NCI-H146 (cell line): Measurements from ENCODE around the gene VARS2.
"Not testable (repeated sequence)": the region's sequence is repeated elsewhere in the genome, so short reads cannot be mapped to it uniquely, and the experiment has no call there.

Experiments
- DNase-seq: peaks from one replicate; lab custom pipeline; 2025; lab: John Stamatoyannopoulos, UW

VARS2 gene

GRCh38 chr6:30914076-30914853 is at the start of gene VARS2:
Gene VARS2 (plus strand): TSS chr6:30914238. CDS start chr6:30914837, 599 bp downstream.
- peak; percentile 85 for DNase-seq

- no peak for DNase-seq
Observed at GRCh38 chr6:30864325-30864724, 49.7 kb upstream of the VARS2 start.

GRCh38 chr6:30869241-30869749 is 44.7 kb upstream of the VARS2 start:
- DNase-seq: not testable (repeated sequence)

GRCh38 chr6:30870546-30870945 is 43.5 kb upstream of the VARS2 start:
- DNase-seq: no peak

- DNase-seq: no peak
Observed at GRCh38 chr6:30871592-30872183, 42.4 kb upstream of the VARS2 start.

GRCh38 chr6:30873137-30873640 is 40.8 kb upstream of the VARS2 start:
- no peak for DNase-seq

GRCh38 chr6:30873795-30874194 is 40.2 kb upstream of the VARS2 start:
- DNase-seq: not testable (repeated sequence)

- peak; percentile 99 for DNase-seq
Observed at GRCh38 chr6:30875244-30876038, 38.6 kb upstream of the VARS2 start.

GRCh38 chr6:30876039-30876730 is 37.9 kb upstream of the VARS2 start:
- no peak for DNase-seq

GRCh38 chr6:30877419-30878262 is 36.4 kb upstream of the VARS2 start:
- DNase-seq: peak; percentile 85

- no peak for DNase-seq
Observed at GRCh38 chr6:30879684-30880427, 34.2 kb upstream of the VARS2 start.

- DNase-seq: peak; percentile 89
Observed at GRCh38 chr6:30880698-30881252, 33.3 kb upstream of the VARS2 start.

GRCh38 chr6:30881392-30882203 is 32.4 kb upstream of the VARS2 start:
- DNase-seq: peak; percentile 55

- peak; percentile 30 for DNase-seq
Observed at GRCh38 chr6:30882204-30882758, 31.8 kb upstream of the VARS2 start.

GRCh38 chr6:30882759-30883684 is 31.0 kb upstream of the VARS2 start:
- peak; percentile 75 for DNase-seq

- DNase-seq: peak; percentile 80
Observed at GRCh38 chr6:30883685-30884520, 30.1 kb upstream of the VARS2 start, which contains the start of gene DDR1. Gene DDR1 (plus strand): TSS chr6:30884519. CDS start chr6:30888730, 4,211 bp downstream.
